Endometrial microvascular endothelial cells (primary cell): ENCODE results near the gene TENM4. TPM values are rescaled to one million over a fixed set of nuclear protein-coding genes. Genes with fewer than 3 reads are reported as not detected.

ENCODE experiments used
- in situ Hi-C: cut with HindIII; loops from 2 replicates; pipeline ENCODE4 v1.10.0; 2017; ENCODE audit warnings: low sequenced_read_pairs, low pct_unique_long_range_greater_than_20kb; ENCODE audit errors: inconsistent ontology term
- total RNA-seq: library from RNA; depleted of rRNA; stranded (reverse); fragments of >200 nt; gene quantifications from one replicate; pipeline ENCODE4 v1.2.3, GENCODE V29; 2015; ENCODE audit errors: inconsistent ontology term

The TENM4 gene
- total RNA-seq: 1.4 TPM

GRCh38 chr11:79440571-79441460, at the start of gene TENM4:
Gene TENM4 (minus strand): TSS chr11:79441030. CDS start chr11:79069944, 371,086 bp downstream.
- in situ Hi-C loops: no loop called here

GRCh38 chr11:79488286-79488685, 47.5 kb upstream of the TENM4 start:
- in situ Hi-C loops: no loop called here

GRCh38 chr11:79487412-79487811, 46.6 kb upstream of the TENM4 start:
- in situ Hi-C loops: no loop called here

- in situ Hi-C loops: no loop called here
Measured at GRCh38 chr11:79486242-79486984, 45.6 kb upstream of the TENM4 start.

- in situ Hi-C loops: no loop called here
Measured at GRCh38 chr11:79485694-79486093, 44.9 kb upstream of the TENM4 start.

- in situ Hi-C loops: no loop called here
Measured at GRCh38 chr11:79484872-79485271, 44.0 kb upstream of the TENM4 start.

GRCh38 chr11:79482800-79483199, 42.0 kb upstream of the TENM4 start:
- in situ Hi-C loops: no loop called here

GRCh38 chr11:79481795-79482194, 41.0 kb upstream of the TENM4 start:
- in situ Hi-C loops: no loop called here

- in situ Hi-C loops: no loop called here
Measured at GRCh38 chr11:79480864-79481263, 40.0 kb upstream of the TENM4 start.

- in situ Hi-C loops: no loop called here
Measured at GRCh38 chr11:79472819-79473529, 32.1 kb upstream of the TENM4 start.

GRCh38 chr11:79471071-79471844, 30.4 kb upstream of the TENM4 start:
- in situ Hi-C loops: no loop called here

GRCh38 chr11:79470161-79470560, 29.3 kb upstream of the TENM4 start:
- in situ Hi-C loops: no loop called here

GRCh38 chr11:79467761-79468160, 26.9 kb upstream of the TENM4 start:
- in situ Hi-C loops: no loop called here

GRCh38 chr11:79466411-79466810, 25.6 kb upstream of the TENM4 start:
- in situ Hi-C loops: no loop called here

- in situ Hi-C loops: no loop called here
Measured at GRCh38 chr11:79465160-79465559, 24.3 kb upstream of the TENM4 start.

GRCh38 chr11:79461666-79462645, 21.1 kb upstream of the TENM4 start:
- in situ Hi-C loops: no loop called here

GRCh38 chr11:79461144-79461543, 20.3 kb upstream of the TENM4 start:
- in situ Hi-C loops: no loop called here

- in situ Hi-C loops: no loop called here
Measured at GRCh38 chr11:79458709-79459108, 17.9 kb upstream of the TENM4 start.
